Measurements from ENCODE around the gene PTPN18.

DNA sequence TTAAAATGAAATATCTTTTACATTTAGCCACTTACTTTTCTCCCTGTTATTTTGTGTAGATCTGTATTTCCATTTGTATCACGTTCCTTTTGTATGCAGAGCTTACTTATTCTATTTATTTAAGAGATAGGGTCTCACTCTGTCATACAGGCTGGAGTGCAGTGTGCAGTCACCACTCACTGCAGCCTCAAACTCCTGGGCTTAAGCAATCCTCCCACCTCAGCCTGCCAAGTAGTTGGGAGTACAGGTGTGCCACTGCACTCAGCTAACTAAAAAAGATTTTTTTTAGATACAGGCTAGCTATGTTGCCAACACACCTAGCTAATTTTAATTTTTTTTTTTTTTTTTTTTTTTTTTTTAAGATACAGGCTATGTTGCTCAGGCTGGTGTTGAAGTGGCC lies 10.9 kb downstream of the PTPN18 start:
- TF ChIP-seq GATA2 (IDR thresholded peaks at IDR 0.05; ENCODE audit: low read depth, low read length) (no peak), GATA3 (IDR thresholded peaks at IDR 0.05; ENCODE audit: low read depth, low read length) (no peak)
